Ishikawa (cell line): ENCODE results near the gene APLP1.

Source experiments
- CEBPB ChIP-seq: IDR thresholded peaks from 2 replicates; pipeline ENCODE4 v1.6.1; 2012
- EGR1 ChIP-seq: IDR thresholded peaks from 2 replicates; pipeline ENCODE4 v1.6.1; 2012
- EP300 ChIP-seq: IDR thresholded peaks from 2 replicates; pipeline ENCODE4 v1.6.1; 2012; ENCODE audit warnings: borderline replicate concordance
- FOXM1 ChIP-seq: IDR thresholded peaks from 2 replicates; pipeline ENCODE4 v1.6.1; 2012; ENCODE audit warnings: low read depth, borderline replicate concordance
- MAX ChIP-seq: IDR thresholded peaks from 2 replicates; pipeline ENCODE4 v1.6.1; 2012
- NFIC ChIP-seq: IDR thresholded peaks from 2 replicates; pipeline ENCODE4 v1.6.1; 2012
- RAD21 ChIP-seq: IDR thresholded peaks from 2 replicates; pipeline ENCODE4 v1.6.1; 2012; ENCODE audit warnings: low read depth
- REST ChIP-seq: IDR thresholded peaks from 2 replicates; pipeline ENCODE4 v1.6.1; 2012; ENCODE audit warnings: low read depth, mild to moderate bottlenecking
- TAF1 ChIP-seq: IDR thresholded peaks from 2 replicates; pipeline ENCODE4 v1.6.1; 2012; ENCODE audit warnings: low read depth, mild to moderate bottlenecking
- TEAD4 ChIP-seq: IDR thresholded peaks from 2 replicates; pipeline ENCODE4 v1.6.1; 2012
- YY1 ChIP-seq: IDR thresholded peaks from 2 replicates; pipeline ENCODE4 v1.6.1; 2012; ENCODE audit warnings: low read depth

DNA sequence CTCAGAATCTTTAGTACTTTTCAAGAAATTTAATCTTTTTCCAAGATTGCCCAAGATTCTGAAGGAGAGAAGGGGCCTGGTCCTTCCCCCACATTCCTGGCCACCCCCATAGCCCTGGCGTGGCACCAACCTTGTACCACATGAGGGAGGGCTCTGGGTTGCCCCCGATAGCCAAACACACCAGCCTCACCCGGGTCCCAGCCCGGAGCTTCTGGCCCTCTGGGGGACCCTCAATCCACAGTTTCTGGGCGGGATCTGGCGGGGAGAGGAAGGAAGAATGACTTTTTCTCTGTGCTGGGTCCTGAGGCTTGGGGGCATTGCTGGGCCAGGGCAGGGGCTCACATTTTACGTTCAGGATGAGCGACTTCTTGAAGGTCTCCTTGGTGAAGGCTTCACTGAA is 20.5 kb upstream of the APLP1 start:
- TF ChIP-seq TEAD4 = no peak
- TF ChIP-seq REST = no peak
- TF ChIP-seq NFIC = no peak
- no peak for TF ChIP-seq EP300
- no peak for TF ChIP-seq TAF1
- no peak for TF ChIP-seq MAX
- no peak for TF ChIP-seq FOXM1
- no peak for TF ChIP-seq RAD21
- TF ChIP-seq YY1 = no peak
- TF ChIP-seq CEBPB = no peak
- no peak for TF ChIP-seq EGR1
